K562 (cell line): ENCODE measurements around the gene CSNK1D. TPM values are rescaled to one million over a fixed set of nuclear protein-coding genes. Genes with fewer than 3 reads are reported as not detected.

Experiments used
- DPF2 ChIP-seq: fragments of 450-650 bp; IDR thresholded peaks from 2 replicates; pipeline ENCODE4 v1.6.1; 2016
- ETV5 ChIP-seq: sonication (generic); formaldehyde crosslinking; IDR thresholded peaks from 2 replicates; pipeline ENCODE4 v1.4.0; 2020; ENCODE audit warnings: low read depth, mild to moderate bottlenecking, missing genetic modification reagents
- GTF2E2 ChIP-seq: fragments of 200-800 bp; sonication (Bioruptor generic); IDR thresholded peaks from 2 replicates; pipeline ENCODE4 v1.6.1; 2016; ENCODE audit warnings: missing genetic modification characterization, missing compliant biosample characterization
- JUN ChIP-seq, 2 experiments: sonication (generic) in 1 of 2; formaldehyde crosslinking in 1 of 2; IDR thresholded peaks; 2 replicates each; pipeline versions ENCODE4 v1.6.1 to v1.8.0; 2012 to 2022; ENCODE audit warnings: borderline replicate concordance in 2 of 2, mild to moderate bottlenecking in 2 of 2, improper control_type of control experiment in 1 of 2, low read depth in 1 of 2, low read length in 1 of 2, missing genetic modification reagents in 1 of 2
- SPI1 ChIP-seq: IDR thresholded peaks from 2 replicates; pipeline ENCODE4 v1.6.1; 2011; ENCODE audit warnings: low read depth, low read length, control low read depth, borderline replicate concordance
- TEAD1 ChIP-seq, 2 experiments: fragments of 450-650 bp in 1 of 2; sonication (generic) in 1 of 2; formaldehyde crosslinking; IDR thresholded peaks; 2 replicates each; pipeline versions ENCODE4 v1.4.0 to v1.8.0; 2020 to 2022; ENCODE audit warnings: mild to moderate bottlenecking in 2 of 2, missing genetic modification reagents in 1 of 2
- ZBTB1 ChIP-seq: sonication (generic); formaldehyde crosslinking; IDR thresholded peaks from 2 replicates; pipeline ENCODE4 v1.8.1; 2023; ENCODE audit warnings: missing genetic modification reagents, low read depth, mild to moderate bottlenecking, borderline replicate concordance
- polyA plus RNA-seq, 8 experiments: library from polyadenylated mRNA; depleted of rRNA in 4 of 8; stranded (reverse) in 5 of 8; unstranded in 3 of 8; fragments of >200 nt; fragmentation: Nextera tagmentation in 2 of 8; fragmentation: Illumina TruSeq in 1 of 8; extraction: Ambion mirVana in 2 of 8; extraction: Trizol in 1 of 8; gene quantifications; 2 replicates each; pipeline versions ENCODE4 v1.2.1 to v1.2.3, GENCODE V29; 2011 to 2014; ENCODE audit warnings: inconsistent platforms in 1 of 8, missing spikeins in 1 of 8
- total RNA-seq, 7 experiments: library from RNA; depleted of rRNA in 6 of 7; stranded (reverse); fragments of >200 nt in 6 of 7; fragmentation: Illumina TruSeq in 2 of 7; extraction: Trizol in 2 of 7; gene quantifications; 2 replicates each; pipeline versions ENCODE4 v1.2.1 to v1.2.3, GENCODE V29; 2011 to 2021; ENCODE audit warnings: low replicate concordance in 1 of 7
- TF ChIP-seq, protein P1 (sequence below): sonication (generic); formaldehyde crosslinking; IDR thresholded peaks from 2 replicates; pipeline ENCODE4 v1.4.0; 2020; ENCODE audit warnings: mild to moderate bottlenecking, missing genetic modification reagents
- TF ChIP-seq, protein P2 (sequence below), 2 experiments: fragments of 450-650 bp; formaldehyde crosslinking in 1 of 2; IDR thresholded peaks; 2 replicates each; pipeline versions ENCODE4 v1.4.0 to v1.6.1; 2014 to 2020; ENCODE audit warnings: mild to moderate bottlenecking in 2 of 2, borderline replicate concordance in 1 of 2, low read depth in 1 of 2
- TF ChIP-seq, protein P3 (sequence below): conservative IDR thresholded peaks from 2 replicates; pipeline ENCODE4 v1.6.1; 2011; ENCODE audit warnings: low read depth, mild to moderate bottlenecking, low read length; ENCODE audit not compliant: control insufficient read depth

The CSNK1D gene
- total and polyA plus RNA-seq, 9 of the 15 experiments (the other 6 are each of a cell fraction or from before 2014, with no cell fraction given), result 6.5 to 133 (median 41.3) TPM

DNA sequence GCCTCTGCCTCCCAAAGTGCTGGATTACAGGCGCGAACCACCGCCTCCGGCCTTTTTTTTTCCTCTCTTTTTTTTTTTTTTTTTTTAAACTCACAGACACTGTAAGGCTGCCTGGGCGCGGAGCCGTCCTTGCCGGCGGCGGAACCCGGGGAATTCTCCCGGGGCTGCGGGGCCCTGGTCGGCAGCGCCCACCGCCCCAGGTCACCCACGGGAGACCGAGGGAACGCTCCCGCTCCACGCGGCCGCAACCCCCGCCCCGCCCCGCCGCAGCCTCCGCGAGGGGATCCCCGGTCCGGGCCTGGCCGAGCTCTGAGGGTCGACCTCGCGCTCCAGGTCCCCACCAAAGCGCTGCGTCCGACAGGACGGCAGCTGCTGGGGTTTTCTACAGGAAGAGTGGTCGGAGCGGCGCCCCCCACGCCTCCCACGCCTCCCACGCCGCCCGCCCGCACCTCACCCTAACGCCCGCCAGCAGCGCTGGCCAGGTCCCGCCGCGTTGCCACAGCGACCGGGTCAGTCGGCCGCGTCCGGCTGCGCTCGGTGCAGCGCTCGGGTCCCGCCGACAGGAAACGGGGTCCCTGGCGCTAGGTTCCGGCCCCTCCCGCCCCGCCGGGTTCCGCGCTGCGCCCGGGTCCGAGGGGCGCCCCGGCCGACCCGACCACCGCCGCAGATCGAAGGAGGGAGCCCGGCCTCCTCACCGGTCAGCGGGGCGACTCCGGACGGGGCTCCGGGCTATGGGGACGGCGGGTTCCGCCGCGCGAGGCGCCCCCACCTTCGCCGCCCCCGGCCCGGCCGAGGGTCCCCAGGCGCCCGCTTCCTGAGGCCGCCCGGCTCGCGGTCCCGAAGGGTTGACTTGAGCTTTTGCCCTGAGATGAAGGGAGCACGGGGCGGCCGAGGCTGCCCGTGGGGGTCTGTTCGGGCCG lies 60.9 kb downstream of the CSNK1D start, which contains the start of gene CCDC57 (continued):
- peak; percentile 60; the same call in 1 of the 2 replicates for TF ChIP-seq ZBTB1 (CRISPR knock-in tag)
- TF ChIP-seq SPI1, result no peak
- TF ChIP-seq, protein P1, sequence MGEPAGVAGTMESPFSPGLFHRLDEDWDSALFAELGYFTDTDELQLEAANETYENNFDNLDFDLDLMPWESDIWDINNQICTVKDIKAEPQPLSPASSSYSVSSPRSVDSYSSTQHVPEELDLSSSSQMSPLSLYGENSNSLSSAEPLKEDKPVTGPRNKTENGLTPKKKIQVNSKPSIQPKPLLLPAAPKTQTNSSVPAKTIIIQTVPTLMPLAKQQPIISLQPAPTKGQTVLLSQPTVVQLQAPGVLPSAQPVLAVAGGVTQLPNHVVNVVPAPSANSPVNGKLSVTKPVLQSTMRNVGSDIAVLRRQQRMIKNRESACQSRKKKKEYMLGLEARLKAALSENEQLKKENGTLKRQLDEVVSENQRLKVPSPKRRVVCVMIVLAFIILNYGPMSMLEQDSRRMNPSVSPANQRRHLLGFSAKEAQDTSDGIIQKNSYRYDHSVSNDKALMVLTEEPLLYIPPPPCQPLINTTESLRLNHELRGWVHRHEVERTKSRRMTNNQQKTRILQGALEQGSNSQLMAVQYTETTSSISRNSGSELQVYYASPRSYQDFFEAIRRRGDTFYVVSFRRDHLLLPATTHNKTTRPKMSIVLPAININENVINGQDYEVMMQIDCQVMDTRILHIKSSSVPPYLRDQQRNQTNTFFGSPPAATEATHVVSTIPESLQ, result peak; percentile 24; the same call in 1 of the 2 replicates
- TF ChIP-seq, protein P2, sequence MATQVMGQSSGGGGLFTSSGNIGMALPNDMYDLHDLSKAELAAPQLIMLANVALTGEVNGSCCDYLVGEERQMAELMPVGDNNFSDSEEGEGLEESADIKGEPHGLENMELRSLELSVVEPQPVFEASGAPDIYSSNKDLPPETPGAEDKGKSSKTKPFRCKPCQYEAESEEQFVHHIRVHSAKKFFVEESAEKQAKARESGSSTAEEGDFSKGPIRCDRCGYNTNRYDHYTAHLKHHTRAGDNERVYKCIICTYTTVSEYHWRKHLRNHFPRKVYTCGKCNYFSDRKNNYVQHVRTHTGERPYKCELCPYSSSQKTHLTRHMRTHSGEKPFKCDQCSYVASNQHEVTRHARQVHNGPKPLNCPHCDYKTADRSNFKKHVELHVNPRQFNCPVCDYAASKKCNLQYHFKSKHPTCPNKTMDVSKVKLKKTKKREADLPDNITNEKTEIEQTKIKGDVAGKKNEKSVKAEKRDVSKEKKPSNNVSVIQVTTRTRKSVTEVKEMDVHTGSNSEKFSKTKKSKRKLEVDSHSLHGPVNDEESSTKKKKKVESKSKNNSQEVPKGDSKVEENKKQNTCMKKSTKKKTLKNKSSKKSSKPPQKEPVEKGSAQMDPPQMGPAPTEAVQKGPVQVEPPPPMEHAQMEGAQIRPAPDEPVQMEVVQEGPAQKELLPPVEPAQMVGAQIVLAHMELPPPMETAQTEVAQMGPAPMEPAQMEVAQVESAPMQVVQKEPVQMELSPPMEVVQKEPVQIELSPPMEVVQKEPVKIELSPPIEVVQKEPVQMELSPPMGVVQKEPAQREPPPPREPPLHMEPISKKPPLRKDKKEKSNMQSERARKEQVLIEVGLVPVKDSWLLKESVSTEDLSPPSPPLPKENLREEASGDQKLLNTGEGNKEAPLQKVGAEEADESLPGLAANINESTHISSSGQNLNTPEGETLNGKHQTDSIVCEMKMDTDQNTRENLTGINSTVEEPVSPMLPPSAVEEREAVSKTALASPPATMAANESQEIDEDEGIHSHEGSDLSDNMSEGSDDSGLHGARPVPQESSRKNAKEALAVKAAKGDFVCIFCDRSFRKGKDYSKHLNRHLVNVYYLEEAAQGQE (IDR thresholded peaks at IDR 0.05; ENCODE audit: borderline replicate concordance), result peak; percentile 22; the same call in 1 of the 2 replicates
- TF ChIP-seq, protein P2 (CRISPR knock-in tag; IDR thresholded peaks at IDR 0.05; ENCODE audit: low read depth), result peak; percentile 61; the same call in 1 of the 2 replicates
- TF ChIP-seq JUN (IDR thresholded peaks at IDR 0.05; ENCODE audit: borderline replicate concordance, low read depth, low read length), result no peak
- 0 out of 2 replicates have a peak, but pooled peaks have one; percentile 26 for TF ChIP-seq JUN (CRISPR knock-in tag; IDR thresholded peaks at IDR 0.05; ENCODE audit: borderline replicate concordance)
- no peak for TF ChIP-seq TEAD1 (CRISPR knock-in tag; IDR thresholded peaks at IDR 0.05)
- TF ChIP-seq, protein P3, sequence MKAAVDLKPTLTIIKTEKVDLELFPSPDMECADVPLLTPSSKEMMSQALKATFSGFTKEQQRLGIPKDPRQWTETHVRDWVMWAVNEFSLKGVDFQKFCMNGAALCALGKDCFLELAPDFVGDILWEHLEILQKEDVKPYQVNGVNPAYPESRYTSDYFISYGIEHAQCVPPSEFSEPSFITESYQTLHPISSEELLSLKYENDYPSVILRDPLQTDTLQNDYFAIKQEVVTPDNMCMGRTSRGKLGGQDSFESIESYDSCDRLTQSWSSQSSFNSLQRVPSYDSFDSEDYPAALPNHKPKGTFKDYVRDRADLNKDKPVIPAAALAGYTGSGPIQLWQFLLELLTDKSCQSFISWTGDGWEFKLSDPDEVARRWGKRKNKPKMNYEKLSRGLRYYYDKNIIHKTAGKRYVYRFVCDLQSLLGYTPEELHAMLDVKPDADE, result peak; percentile 91
- peak; percentile 41; the same call in 1 of the 2 replicates for TF ChIP-seq GTF2E2 (tag)
- TF ChIP-seq ETV5 (CRISPR knock-in tag), result peak; percentile 59; the same call in 1 of the 2 replicates
- TF ChIP-seq DPF2, result peak; percentile 52; the same call in 1 of the 2 replicates
